ENCODE measurements around the gene TOR2A. TPM values are rescaled to one million over a fixed set of nuclear protein-coding genes. Genes with fewer than 3 reads are reported as not detected.

Gene TOR2A
- total RNA-seq, 1 experiment from 2014 or later, result 13.2 TPM

- no peak overlapping the region for H3K23ac ChIP-seq (ENCODE audit: insufficient read length, low read depth, low read length)
- H3K27me3 ChIP-seq (ENCODE audit: insufficient read depth, low read length), result no peaks in the 10 kb centered on the region; the same call in 1 of the 2 replicates
- no peaks in the 10 kb centered on the region for H3K36me3 Mint-ChIP-seq (ENCODE audit: insufficient read depth in 1 of 3, low read depth in 3 of 3)
- no peak overlapping the region for H4K91ac ChIP-seq (ENCODE audit: insufficient read length, low read depth, low read length)
- no peak overlapping the region for H2AK5ac ChIP-seq (ENCODE audit: insufficient read length, low read length)
- no peak overlapping the region for H3K18ac ChIP-seq (ENCODE audit: insufficient read length, low read depth, low read length)
- H4K8ac ChIP-seq (replicated peaks; ENCODE audit: insufficient read length, low read depth, low read length), result no peak overlapping the region
- no peak overlapping the region for H3K9ac ChIP-seq (ENCODE audit: extremely low read depth, insufficient read length, low read length)
- H3K4me3 Mint-ChIP-seq, result peak overlapping the region in 1 of 2 experiments; percentile 2; a peak in 1 of 5 replicates
- no peaks in the 10 kb centered on the region for H3K27me3 Mint-ChIP-seq (ENCODE audit: low read depth)
- no peak overlapping the region for H2AFZ ChIP-seq (ENCODE audit: low read length)
- no peak overlapping the region for H3T11ph ChIP-seq (ENCODE audit: low read length)
- H3K4me2 ChIP-seq (ENCODE audit: insufficient read depth, insufficient read length, low read length), result no peak overlapping the region
- TF ChIP-seq CTCF (conservative IDR thresholded peaks at IDR 0.05), result no peak
- no CpG with 5 or more reads among the region's 18 CpGs for WGBS (ENCODE audit: extremely low coverage, insufficient read length, low lambda C conversion rate)
- DNase-seq, result no peak
- no peaks in the 10 kb centered on the region for H3K9me3 ChIP-seq (ENCODE audit: control insufficient read depth, low read depth, low read length)
- peaks cover 7 to 26% of the 10 kb centered on the region in 2 experiments for H3K4me1 Mint-ChIP-seq
- no peaks in the 10 kb centered on the region for H4K20me1 ChIP-seq (ENCODE audit: control insufficient read depth, insufficient read depth, insufficient read length)
- H2BK5ac ChIP-seq (ENCODE audit: insufficient read length, low read length), result no peak overlapping the region
- H3K79me1 ChIP-seq (ENCODE audit: insufficient read depth, low read depth, low read length, poor library complexity, severe bottlenecking), result no peaks in the 10 kb centered on the region
- no peaks in the 10 kb centered on the region for H3K9me3 Mint-ChIP-seq
- H3K27ac ChIP-seq (ENCODE audit: insufficient read length, low read depth, low read length), result no peak overlapping the region
- no peak overlapping the region for H2BK12ac ChIP-seq (ENCODE audit: insufficient read length, low read depth, low read length)
- peak overlapping the region in 1 of 3 experiments; percentile 22; a peak in 1 of 7 replicates for H3K27ac Mint-ChIP-seq
- no peak overlapping the region for H3K4ac ChIP-seq (ENCODE audit: low read depth, low read length)
- no peak overlapping the region for H3K14ac ChIP-seq (ENCODE audit: insufficient read depth, low read length)
- no peak overlapping the region for H2BK120ac ChIP-seq (ENCODE audit: low read depth, low read length, poor library complexity, severe bottlenecking)
- no peaks in the 10 kb centered on the region for H3K79me2 ChIP-seq (ENCODE audit: insufficient read depth, low read length)
- H3K4me1 ChIP-seq (ENCODE audit: insufficient read depth, low read length), result no peaks in the 10 kb centered on the region; the same call in 1 of the 2 replicates
- H2BK15ac ChIP-seq (ENCODE audit: low read depth, low read length), result no peak overlapping the region
- no peak overlapping the region for H2BK20ac ChIP-seq (ENCODE audit: low read depth, low read length, poor library complexity, severe bottlenecking)
- H4K5ac ChIP-seq (ENCODE audit: insufficient read length, low read depth, low read length), result no peak overlapping the region
- H3K23me2 ChIP-seq (ENCODE audit: insufficient read length, low read depth, low read length, poor library complexity, severe bottlenecking), result peaks cover 2% of the 10 kb centered on the region
- no peak overlapping the region for H3K56ac ChIP-seq (ENCODE audit: insufficient read length, low read depth, low read length)
Observed at GRCh38 chr9:127777368-127777980, 42.4 kb upstream of the TOR2A start.
